GM18498 (cell line): ENCODE data around the gene HORMAD1.
"Not testable (repeated sequence)": the region's sequence is repeated elsewhere in the genome, so short reads cannot be mapped to it uniquely, and the experiment has no call there.

Experiments used
- ATAC-seq: cut with Tn5 transposase; IDR thresholded peaks from one replicate; pipeline ENCODE4 v1.9.1; 2021; ENCODE audit warnings: mild to moderate bottlenecking, moderate library complexity; ENCODE audit not compliant: unreplicated experiment

HORMAD1 gene

GRCh38 chr1:150720703-150721102, at the start of gene HORMAD1:
HORMAD1 (minus strand) TSS chr1:150720895; CDS start chr1:150719505, 1,390 bp downstream.
- ATAC-seq: no peak

- ATAC-seq: not testable (repeated sequence)
Measured at GRCh38 chr1:150767704-150768103, 47.0 kb upstream of the HORMAD1 start.

- ATAC-seq: peak; percentile 26
Measured at GRCh38 chr1:150765977-150766301, 45.2 kb upstream of the HORMAD1 start.

- peak; percentile 85 for ATAC-seq
Measured at GRCh38 chr1:150765296-150765976, 44.7 kb upstream of the HORMAD1 start, which contains the start of gene CTSS. CTSS (minus strand) TSS chr1:150765778; CDS start chr1:150764763, 1,015 bp downstream.

GRCh38 chr1:150764617-150765101, 44.0 kb upstream of the HORMAD1 start:
- no peak for ATAC-seq

- no peak for ATAC-seq
Measured at GRCh38 chr1:150763018-150763417, 42.3 kb upstream of the HORMAD1 start.

GRCh38 chr1:150762552-150762951, 41.9 kb upstream of the HORMAD1 start:
- no peak for ATAC-seq

GRCh38 chr1:150761801-150762200, 41.1 kb upstream of the HORMAD1 start:
- no peak for ATAC-seq

GRCh38 chr1:150760013-150760412, 39.3 kb upstream of the HORMAD1 start:
- ATAC-seq: no peak

- ATAC-seq: no peak
Measured at GRCh38 chr1:150753416-150753815, 32.7 kb upstream of the HORMAD1 start.

- ATAC-seq: no peak
Measured at GRCh38 chr1:150751443-150751842, 30.7 kb upstream of the HORMAD1 start.

GRCh38 chr1:150749720-150750311, 29.1 kb upstream of the HORMAD1 start:
- ATAC-seq: no peak

- ATAC-seq: no peak
Measured at GRCh38 chr1:150748878-150749719, 28.4 kb upstream of the HORMAD1 start.

- no peak for ATAC-seq
Measured at GRCh38 chr1:150730130-150730721, 9.5 kb upstream of the HORMAD1 start.

GRCh38 chr1:150724336-150724735, 3.6 kb upstream of the HORMAD1 start:
- ATAC-seq: no peak

GRCh38 chr1:150720098-150720497, 597 bp downstream of the HORMAD1 start:
- ATAC-seq: no peak

- ATAC-seq: no peak
Measured at GRCh38 chr1:150718225-150718891, 2.3 kb downstream of the HORMAD1 start.

GRCh38 chr1:150709031-150709430, 11.7 kb downstream of the HORMAD1 start:
- not testable (repeated sequence) for ATAC-seq

GRCh38 chr1:150708595-150708994, 12.1 kb downstream of the HORMAD1 start:
- ATAC-seq: no peak

GRCh38 chr1:150706091-150706490, 14.6 kb downstream of the HORMAD1 start:
- ATAC-seq: no peak

- ATAC-seq: no peak
Measured at GRCh38 chr1:150703427-150703826, 17.3 kb downstream of the HORMAD1 start.
